ENCODE results near the gene SLC36A3.
"Not testable (repeated sequence)": the region's sequence is repeated elsewhere in the genome, so short reads cannot be mapped to it uniquely, and the experiment has no call there.

SLC36A3 gene

GRCh38 chr5:151258201-151258611, 45.4 kb downstream of the SLC36A3 start:
- DNase-seq: no peak

DNA sequence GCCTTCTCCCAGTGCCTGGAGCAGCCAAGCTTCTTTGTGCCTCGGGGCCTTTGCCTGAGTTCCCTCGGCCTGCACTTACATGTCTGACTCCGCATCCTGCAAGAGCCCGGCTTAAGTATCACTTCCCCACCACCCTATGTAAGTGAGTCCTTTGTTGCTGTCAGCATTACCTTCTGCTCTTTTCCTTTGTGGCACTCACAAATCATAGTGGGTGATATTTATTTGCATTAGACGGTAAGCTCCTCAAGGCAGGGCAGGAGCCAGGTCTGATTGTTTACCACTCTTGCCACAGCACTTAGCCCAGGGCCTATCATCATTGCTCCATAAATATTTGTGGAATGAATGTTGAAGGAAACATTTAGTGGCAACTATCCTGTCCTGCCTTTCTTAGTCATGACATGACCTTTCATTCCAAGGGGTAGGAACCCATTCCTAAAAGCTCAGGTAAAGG, 45.8 kb downstream of the SLC36A3 start:
- no peak for DNase-seq

GRCh38 chr5:151255621-151256286, 47.8 kb downstream of the SLC36A3 start:
- no peak for DNase-seq

DNA sequence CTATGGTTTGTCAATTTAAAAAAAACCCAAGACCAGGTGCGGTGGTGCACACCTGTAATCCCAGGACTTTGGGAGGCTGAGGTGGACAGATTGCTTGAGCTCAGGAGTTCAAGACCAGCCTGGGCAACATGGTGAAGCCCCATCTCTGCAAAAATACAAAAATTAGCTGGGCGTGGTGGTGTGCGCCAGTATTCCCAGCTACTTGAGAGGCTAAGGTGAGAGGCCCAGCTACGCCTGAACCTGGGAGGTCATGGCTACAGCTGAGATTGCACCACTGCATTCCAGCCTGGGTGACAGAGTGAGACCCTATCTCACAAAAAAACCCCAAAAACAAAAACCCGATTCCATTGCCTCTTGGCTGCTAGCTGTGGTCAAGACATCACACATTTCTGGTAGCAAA, 48.6 kb downstream of the SLC36A3 start:
- not testable (repeated sequence) for DNase-seq

GRCh38 chr5:151254556-151254955, 49.0 kb downstream of the SLC36A3 start:
- no peak for DNase-seq

GRCh38 chr5:151253605-151253950, 50.0 kb downstream of the SLC36A3 start:
- DNase-seq: no peak

DNA sequence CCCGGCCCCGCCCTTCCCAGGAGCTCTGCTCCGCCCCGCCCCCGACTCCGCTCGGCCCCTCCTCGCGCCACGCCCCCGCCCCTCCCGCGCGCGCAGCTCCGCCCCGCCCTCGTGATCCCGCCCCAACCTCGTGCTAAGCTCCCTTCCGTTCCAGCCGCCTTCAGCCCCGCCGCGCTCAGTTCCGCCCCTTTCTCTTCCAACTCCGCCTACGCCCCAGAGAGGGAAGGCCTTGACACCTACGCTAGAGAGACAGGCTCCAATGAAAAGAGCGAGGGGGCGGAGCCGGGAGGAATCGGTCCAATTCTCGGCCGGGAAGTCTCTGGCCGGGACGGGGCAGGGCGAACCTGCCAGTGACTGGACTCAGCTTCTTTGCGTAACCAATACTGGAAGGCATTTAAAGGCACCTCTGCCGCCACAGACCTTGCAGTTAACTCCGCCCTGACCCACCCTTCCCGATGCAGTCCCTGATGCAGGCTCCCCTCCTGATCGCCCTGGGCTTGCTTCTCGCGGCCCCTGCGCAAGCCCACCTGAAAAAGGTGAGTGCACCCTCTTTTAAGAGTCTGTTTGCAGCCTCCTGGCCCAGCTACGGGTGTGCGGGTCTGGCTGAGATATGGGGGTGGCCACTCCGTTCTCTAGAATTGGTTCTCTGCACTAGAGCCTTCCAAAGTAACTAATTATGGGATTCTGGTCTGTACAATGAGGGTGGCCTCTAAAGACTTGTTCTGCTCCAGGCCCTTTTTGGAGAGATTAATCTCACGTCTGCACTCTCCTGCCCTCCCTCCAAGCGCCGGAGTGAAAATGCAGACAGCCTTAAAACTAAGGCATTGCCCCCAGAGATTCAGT, 50.6 kb downstream of the SLC36A3 start, which contains the start of gene GM2A:
Gene GM2A, plus strand, starts transcription at position 424 of the 843 bp plus-strand sequence. Its CDS starts 32 bp downstream, at position 456.
- DNase-seq: peak; percentile 98

GRCh38 chr5:151251621-151252020, 51.9 kb downstream of the SLC36A3 start:
- no peak for DNase-seq

- DNase-seq: peak; percentile 62
Observed at GRCh38 chr5:151251001-151251551, 52.5 kb downstream of the SLC36A3 start.

- DNase-seq: no peak
Observed at GRCh38 chr5:151250346-151251000, 53.1 kb downstream of the SLC36A3 start.

DNA sequence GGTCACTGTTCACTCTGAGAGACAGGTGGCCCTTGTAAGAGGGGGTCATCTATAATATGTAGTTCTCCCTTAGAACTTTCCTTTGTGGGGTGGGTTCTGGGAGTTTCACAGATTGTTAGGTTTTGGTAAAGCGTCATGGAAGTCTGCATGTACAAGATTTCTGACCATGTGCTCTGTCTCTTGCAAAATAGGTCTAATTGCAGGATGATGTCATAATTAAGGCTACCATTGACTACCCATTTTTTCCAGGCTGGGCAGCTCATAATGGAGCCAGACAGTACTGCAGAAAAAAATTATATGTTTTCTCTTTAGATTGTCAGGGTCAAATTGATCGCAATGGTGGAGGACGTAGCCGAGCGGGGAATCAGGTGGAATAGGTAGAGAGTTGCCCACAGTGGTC, 54.3 kb downstream of the SLC36A3 start:
- no peak for DNase-seq

DNA sequence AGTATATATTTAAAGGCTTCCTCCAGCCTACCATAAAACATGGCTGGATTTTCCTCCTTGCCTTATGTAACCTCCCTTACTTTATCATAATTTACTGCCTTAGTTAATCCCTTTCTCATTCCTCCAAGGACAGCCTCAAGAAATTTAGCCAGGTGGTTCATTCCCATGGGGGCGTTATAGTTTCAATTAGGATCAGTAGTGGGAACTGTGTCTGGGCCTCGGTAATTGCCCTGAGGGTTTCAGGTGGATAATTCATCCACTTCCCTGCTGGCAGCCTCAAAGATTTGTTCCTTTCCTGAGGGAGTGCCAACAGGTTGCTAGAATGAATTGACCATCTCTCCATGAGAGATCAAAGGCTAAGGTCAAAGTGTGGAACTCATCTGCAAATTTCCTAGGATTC, 54.9 kb downstream of the SLC36A3 start:
- DNase-seq: no peak

GRCh38 chr5:151245680-151246219, 57.8 kb downstream of the SLC36A3 start:
- no peak for DNase-seq

DNA sequence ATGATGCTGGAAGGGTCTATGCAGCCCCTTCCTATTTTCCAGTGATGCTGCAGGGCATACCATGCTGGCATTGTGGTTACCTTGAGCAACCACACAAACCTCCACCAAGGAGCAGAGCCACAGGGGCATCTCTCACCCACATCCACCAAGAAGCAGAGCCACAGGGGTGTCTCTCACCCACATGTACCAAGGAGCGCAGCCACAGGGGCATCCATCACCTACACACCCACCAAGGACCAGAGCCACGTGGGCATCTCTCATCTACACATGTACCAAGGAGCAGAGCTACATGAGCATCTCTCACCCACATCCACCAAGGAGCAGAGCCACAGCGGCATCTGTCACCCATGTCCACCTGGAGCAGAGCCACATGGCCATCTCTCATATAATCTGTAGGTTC, 59.4 kb downstream of the SLC36A3 start:
- no peak for DNase-seq

DNA sequence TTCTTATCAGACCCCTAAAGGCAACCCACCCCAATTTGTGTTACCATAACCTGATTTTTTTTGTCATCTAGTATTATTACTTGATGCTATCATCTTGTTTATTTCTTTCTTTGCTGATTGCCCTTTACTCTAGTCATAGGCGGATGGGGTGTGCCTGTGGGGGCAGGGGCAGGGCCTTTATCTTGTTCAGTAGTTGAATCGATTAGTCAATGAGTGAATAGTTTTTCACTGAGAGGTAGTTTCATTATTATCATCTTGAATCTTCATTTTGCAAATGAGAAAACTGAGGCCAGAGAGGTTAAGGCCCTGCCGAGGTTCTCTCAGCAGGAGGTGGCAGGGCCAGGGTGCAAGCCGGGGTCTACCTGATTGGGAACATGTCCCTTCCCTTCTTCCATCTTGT, 60.0 kb downstream of the SLC36A3 start:
- DNase-seq: peak; percentile 50

- no peak for DNase-seq
Observed at GRCh38 chr5:151243127-151243526, 60.4 kb downstream of the SLC36A3 start.

DNA sequence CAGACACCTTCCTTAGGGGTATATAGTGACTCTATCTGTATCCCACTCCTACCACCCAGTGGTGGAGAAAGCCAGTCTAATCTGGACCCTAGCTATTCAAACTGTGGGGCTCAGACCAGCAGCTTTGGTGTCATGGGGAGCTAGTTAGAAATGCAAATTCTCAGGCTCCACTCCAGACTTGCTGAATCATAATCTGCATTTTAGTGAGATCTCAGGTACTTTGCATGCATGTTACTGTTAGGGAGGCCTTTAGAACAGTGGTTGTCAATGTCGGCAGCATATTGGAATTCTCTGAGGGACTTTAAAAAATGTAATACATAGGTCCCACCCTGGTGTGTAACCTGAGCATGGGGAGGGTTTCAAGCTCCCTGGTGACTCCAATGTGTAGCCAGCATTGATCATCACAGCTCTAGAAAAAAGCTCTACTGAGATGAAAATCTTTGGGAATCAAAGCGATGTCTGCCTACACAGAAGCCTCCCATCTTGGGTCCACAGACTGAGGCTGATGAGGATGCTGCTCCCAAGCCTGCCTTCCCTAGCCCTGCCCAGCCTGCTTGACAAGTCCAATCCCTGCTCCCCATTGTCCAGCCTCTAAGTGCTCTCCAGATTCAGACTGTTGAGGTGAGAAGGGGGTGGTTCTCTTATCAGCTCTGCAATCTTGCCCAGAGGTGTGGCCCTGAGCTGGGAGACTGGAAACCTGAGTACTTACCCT, 62.5 kb downstream of the SLC36A3 start:
- DNase-seq: no peak

- not testable (repeated sequence) for DNase-seq
Observed at GRCh38 chr5:151240268-151240835, 63.2 kb downstream of the SLC36A3 start.

GRCh38 chr5:151239237-151239861, 64.2 kb downstream of the SLC36A3 start:
- DNase-seq: no peak

- no peak for DNase-seq
Observed at GRCh38 chr5:151238303-151238741, 65.2 kb downstream of the SLC36A3 start.

GRCh38 chr5:151237685-151238084, 65.9 kb downstream of the SLC36A3 start:
- no peak for DNase-seq
